Measurements from ENCODE around the gene FOXM1. TPM values are rescaled to one million over a fixed set of nuclear protein-coding genes. Genes with fewer than 3 reads are reported as not detected.

Gene FOXM1
- total and polyA plus RNA-seq, 2 of the 13 experiments (the other 11 are each of a cell fraction or from before 2014, with no cell fraction given) = 17.1 to 25.9 TPM

DNA sequence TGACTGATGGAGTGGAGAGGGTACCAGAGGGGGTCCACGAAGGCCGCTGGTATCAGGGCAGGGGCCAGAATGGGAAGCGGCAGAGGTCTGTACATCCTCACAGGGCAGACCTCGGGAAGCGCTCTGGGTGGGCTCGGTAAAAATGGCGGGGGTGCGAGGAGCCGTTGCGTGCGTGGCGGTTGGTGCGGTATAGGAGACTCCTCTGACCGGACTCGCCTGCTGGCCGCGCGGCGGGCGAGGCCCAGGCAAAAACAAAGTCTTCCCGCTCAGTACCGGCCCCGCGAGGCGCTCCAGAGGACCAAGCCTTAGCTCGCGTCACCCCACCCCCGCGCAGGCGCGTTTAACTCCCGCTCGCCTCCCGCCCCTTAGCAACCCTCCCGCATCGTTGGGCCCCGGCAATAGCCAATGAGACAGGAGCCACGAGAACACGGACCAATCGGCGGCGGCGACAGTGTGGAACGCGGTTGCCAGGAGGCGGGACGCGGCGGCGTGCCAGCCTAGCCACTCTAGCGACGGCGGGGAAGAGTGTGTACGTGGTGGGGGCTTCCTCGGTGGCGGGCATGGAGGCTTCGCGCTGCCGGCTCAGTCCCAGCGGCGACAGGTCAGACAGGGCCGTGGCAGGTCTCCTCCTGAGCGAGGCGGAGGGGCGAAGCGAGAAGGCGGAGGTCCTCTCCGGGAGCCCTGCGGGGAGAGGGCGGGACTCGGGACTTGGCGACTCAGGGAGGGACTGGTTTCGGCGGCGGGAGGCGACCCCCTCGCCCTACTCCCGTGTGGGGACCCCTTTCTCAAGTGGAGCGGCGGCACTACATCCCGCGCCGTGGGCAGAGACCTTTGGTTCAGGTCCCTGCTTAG, 13.6 kb upstream of the FOXM1 start, which contains the start of gene TULP3 (continued):
- TF ChIP-seq, protein P1, sequence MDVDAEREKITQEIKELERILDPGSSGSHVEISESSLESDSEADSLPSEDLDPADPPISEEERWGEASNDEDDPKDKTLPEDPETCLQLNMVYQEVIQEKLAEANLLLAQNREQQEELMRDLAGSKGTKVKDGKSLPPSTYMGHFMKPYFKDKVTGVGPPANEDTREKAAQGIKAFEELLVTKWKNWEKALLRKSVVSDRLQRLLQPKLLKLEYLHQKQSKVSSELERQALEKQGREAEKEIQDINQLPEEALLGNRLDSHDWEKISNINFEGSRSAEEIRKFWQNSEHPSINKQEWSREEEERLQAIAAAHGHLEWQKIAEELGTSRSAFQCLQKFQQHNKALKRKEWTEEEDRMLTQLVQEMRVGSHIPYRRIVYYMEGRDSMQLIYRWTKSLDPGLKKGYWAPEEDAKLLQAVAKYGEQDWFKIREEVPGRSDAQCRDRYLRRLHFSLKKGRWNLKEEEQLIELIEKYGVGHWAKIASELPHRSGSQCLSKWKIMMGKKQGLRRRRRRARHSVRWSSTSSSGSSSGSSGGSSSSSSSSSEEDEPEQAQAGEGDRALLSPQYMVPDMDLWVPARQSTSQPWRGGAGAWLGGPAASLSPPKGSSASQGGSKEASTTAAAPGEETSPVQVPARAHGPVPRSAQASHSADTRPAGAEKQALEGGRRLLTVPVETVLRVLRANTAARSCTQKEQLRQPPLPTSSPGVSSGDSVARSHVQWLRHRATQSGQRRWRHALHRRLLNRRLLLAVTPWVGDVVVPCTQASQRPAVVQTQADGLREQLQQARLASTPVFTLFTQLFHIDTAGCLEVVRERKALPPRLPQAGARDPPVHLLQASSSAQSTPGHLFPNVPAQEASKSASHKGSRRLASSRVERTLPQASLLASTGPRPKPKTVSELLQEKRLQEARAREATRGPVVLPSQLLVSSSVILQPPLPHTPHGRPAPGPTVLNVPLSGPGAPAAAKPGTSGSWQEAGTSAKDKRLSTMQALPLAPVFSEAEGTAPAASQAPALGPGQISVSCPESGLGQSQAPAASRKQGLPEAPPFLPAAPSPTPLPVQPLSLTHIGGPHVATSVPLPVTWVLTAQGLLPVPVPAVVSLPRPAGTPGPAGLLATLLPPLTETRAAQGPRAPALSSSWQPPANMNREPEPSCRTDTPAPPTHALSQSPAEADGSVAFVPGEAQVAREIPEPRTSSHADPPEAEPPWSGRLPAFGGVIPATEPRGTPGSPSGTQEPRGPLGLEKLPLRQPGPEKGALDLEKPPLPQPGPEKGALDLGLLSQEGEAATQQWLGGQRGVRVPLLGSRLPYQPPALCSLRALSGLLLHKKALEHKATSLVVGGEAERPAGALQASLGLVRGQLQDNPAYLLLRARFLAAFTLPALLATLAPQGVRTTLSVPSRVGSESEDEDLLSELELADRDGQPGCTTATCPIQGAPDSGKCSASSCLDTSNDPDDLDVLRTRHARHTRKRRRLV (CRISPR knock-in tag; IDR thresholded peaks at IDR 0.05) = no peak
- TF ChIP-seq, protein P2, sequence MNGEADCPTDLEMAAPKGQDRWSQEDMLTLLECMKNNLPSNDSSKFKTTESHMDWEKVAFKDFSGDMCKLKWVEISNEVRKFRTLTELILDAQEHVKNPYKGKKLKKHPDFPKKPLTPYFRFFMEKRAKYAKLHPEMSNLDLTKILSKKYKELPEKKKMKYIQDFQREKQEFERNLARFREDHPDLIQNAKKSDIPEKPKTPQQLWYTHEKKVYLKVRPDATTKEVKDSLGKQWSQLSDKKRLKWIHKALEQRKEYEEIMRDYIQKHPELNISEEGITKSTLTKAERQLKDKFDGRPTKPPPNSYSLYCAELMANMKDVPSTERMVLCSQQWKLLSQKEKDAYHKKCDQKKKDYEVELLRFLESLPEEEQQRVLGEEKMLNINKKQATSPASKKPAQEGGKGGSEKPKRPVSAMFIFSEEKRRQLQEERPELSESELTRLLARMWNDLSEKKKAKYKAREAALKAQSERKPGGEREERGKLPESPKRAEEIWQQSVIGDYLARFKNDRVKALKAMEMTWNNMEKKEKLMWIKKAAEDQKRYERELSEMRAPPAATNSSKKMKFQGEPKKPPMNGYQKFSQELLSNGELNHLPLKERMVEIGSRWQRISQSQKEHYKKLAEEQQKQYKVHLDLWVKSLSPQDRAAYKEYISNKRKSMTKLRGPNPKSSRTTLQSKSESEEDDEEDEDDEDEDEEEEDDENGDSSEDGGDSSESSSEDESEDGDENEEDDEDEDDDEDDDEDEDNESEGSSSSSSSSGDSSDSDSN (CRISPR knock-in tag; IDR thresholded peaks at IDR 0.05) = peak; percentile 87
- 0 out of 2 replicates have a peak, but pooled peaks have one; percentile 23 for TF ChIP-seq FOXA3 (CRISPR knock-in tag; IDR thresholded peaks at IDR 0.05)
- peak; percentile 71 for TF ChIP-seq ZNF777 (CRISPR knock-in tag; IDR thresholded peaks at IDR 0.05)
- TF ChIP-seq ZNF235 (CRISPR knock-in tag; IDR thresholded peaks at IDR 0.05; ENCODE audit: borderline replicate concordance) = peak; percentile 24; the same call in 1 of the 2 replicates
- peak; percentile 36; the same call in 1 of the 2 replicates for TF ChIP-seq ZNF552 (CRISPR knock-in tag; IDR thresholded peaks at IDR 0.05; ENCODE audit: borderline replicate concordance)
- TF ChIP-seq MBD4 (IDR thresholded peaks at IDR 0.05; ENCODE audit: borderline replicate concordance, low read length) = no peak
- no peak; the same call in 1 of the 2 replicates for TF ChIP-seq KLF6 (CRISPR knock-in tag; IDR thresholded peaks at IDR 0.05)
- TF ChIP-seq POLR2A (IDR thresholded peaks at IDR 0.05; ENCODE audit: insufficient read depth in 1 of 2, low read depth in 2 of 2, low read length in 2 of 2) = peak; percentile 65 to 93
- TF ChIP-seq, protein P3, sequence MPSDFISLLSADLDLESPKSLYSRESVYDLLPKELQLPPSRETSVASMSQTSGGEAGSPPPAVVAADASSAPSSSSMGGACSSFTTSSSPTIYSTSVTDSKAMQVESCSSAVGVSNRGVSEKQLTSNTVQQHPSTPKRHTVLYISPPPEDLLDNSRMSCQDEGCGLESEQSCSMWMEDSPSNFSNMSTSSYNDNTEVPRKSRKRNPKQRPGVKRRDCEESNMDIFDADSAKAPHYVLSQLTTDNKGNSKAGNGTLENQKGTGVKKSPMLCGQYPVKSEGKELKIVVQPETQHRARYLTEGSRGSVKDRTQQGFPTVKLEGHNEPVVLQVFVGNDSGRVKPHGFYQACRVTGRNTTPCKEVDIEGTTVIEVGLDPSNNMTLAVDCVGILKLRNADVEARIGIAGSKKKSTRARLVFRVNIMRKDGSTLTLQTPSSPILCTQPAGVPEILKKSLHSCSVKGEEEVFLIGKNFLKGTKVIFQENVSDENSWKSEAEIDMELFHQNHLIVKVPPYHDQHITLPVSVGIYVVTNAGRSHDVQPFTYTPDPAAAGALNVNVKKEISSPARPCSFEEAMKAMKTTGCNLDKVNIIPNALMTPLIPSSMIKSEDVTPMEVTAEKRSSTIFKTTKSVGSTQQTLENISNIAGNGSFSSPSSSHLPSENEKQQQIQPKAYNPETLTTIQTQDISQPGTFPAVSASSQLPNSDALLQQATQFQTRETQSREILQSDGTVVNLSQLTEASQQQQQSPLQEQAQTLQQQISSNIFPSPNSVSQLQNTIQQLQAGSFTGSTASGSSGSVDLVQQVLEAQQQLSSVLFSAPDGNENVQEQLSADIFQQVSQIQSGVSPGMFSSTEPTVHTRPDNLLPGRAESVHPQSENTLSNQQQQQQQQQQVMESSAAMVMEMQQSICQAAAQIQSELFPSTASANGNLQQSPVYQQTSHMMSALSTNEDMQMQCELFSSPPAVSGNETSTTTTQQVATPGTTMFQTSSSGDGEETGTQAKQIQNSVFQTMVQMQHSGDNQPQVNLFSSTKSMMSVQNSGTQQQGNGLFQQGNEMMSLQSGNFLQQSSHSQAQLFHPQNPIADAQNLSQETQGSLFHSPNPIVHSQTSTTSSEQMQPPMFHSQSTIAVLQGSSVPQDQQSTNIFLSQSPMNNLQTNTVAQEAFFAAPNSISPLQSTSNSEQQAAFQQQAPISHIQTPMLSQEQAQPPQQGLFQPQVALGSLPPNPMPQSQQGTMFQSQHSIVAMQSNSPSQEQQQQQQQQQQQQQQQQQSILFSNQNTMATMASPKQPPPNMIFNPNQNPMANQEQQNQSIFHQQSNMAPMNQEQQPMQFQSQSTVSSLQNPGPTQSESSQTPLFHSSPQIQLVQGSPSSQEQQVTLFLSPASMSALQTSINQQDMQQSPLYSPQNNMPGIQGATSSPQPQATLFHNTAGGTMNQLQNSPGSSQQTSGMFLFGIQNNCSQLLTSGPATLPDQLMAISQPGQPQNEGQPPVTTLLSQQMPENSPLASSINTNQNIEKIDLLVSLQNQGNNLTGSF (CRISPR knock-in tag; IDR thresholded peaks at IDR 0.05) = peak; percentile 57
- peak; percentile 28; the same call in 1 of the 2 replicates for TF ChIP-seq PHF21A (CRISPR knock-in tag; IDR thresholded peaks at IDR 0.05)
- TF ChIP-seq PPARG (CRISPR knock-in tag; conservative IDR thresholded peaks at IDR 0.05) = no peak
- no peak for TF ChIP-seq ZBTB21 (CRISPR knock-in tag; IDR thresholded peaks at IDR 0.05)
- no peak for TF ChIP-seq ONECUT2 (CRISPR knock-in tag; IDR thresholded peaks at IDR 0.05)
- TF ChIP-seq RXRB (CRISPR knock-in tag; IDR thresholded peaks at IDR 0.05; ENCODE audit: borderline replicate concordance) = 0 out of 2 replicates have a peak, but pooled peaks have one; percentile 38
- no peak for TF ChIP-seq ZFP62 (CRISPR knock-in tag; IDR thresholded peaks at IDR 0.05)
